Astrocyte of the spinal cord (primary cell): ENCODE measurements around the gene RIPK1.
"Not testable (repeated sequence)": the region's sequence is repeated elsewhere in the genome, so short reads cannot be mapped to it uniquely, and the experiment has no call there.

Experiments used
- DNase-seq: peaks from one replicate; pipeline ENCODE4 v3.0.0; 2011; ENCODE audit warnings: low read depth, low spot score
- H3K4me3 ChIP-seq: 2 replicates; pipeline ENCODE4 v1.5.1; 2011; ENCODE audit warnings: low read depth, mild to moderate bottlenecking, low read length, moderate library complexity
- CTCF ChIP-seq: IDR thresholded peaks from 2 replicates; pipeline ENCODE4 v1.5.1; 2012; ENCODE audit warnings: low read depth, mild to moderate bottlenecking, low read length, inconsistent platforms
- in situ Hi-C: cut with HindIII; loops from 2 replicates; pipeline ENCODE4 v1.10.0; 2017; ENCODE audit warnings: low sequenced_read_pairs

Gene RIPK1

GRCh38 chr6:3151691-3152090 lies 83.4 kb downstream of the RIPK1 start:
- DNase-seq, result no peak
- TF ChIP-seq CTCF, result no peak
- no peak overlapping the region for H3K4me3 ChIP-seq
- in situ Hi-C loops, result no loop called here

GRCh38 chr6:3152689-3153088 lies 84.4 kb downstream of the RIPK1 start:
- no peak overlapping the region for H3K4me3 ChIP-seq
- in situ Hi-C loops, result no loop called here
- TF ChIP-seq CTCF, result no peak
- DNase-seq, result no peak

- DNase-seq, H3K4me3 ChIP-seq, in situ Hi-C loops: not testable (repeated sequence)
Measured at GRCh38 chr6:3155416-3155815, 87.1 kb downstream of the RIPK1 start.

DNA sequence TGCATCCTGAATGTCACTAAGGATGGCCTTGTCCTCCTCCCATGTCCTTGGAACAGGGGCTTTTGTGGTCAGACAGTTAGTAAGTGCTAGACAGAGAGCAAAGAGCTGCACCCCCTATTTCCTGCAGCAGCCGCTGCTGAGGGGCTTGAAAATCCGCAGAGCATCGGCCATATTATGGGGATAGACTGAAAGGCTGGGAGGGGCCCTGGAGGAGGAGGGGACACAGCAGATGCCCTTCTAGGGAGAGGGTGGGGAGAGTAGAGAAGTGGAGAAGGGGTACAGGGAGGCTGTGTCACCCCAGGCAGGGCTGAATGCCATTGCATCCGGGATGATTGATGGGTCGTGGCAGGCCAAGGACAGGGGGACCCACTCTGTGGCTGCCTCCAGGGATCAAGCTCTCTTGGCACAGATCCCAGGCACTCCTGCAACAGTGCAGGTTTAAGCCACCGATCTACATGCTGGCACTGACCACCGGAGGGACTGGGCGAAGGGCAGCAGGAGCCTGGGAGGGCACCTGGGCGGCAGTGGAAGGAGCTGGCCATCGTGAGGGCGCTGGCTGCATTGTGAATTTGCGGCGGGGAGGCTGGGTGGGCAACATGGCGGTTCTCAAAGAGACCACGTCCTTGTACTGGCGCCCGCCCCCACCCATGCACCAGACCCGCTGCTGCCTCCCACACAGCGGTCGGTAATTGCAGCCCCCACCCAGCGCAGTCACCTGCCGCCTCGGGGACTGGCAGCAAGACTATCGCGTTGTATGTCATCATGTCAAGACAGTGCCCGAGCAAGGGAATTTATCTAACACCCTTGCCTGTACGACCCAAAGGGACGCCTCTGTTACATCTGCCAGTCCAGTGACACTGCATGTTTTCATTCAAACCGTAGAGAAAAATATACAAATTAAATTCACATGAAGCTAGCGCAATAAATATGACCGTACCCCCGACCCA lies 88.2 kb downstream of the RIPK1 start:
- in situ Hi-C loops, result not testable (repeated sequence)
- peak overlapping the region; percentile 96 for H3K4me3 ChIP-seq
- peak; percentile 22 for DNase-seq

DNA sequence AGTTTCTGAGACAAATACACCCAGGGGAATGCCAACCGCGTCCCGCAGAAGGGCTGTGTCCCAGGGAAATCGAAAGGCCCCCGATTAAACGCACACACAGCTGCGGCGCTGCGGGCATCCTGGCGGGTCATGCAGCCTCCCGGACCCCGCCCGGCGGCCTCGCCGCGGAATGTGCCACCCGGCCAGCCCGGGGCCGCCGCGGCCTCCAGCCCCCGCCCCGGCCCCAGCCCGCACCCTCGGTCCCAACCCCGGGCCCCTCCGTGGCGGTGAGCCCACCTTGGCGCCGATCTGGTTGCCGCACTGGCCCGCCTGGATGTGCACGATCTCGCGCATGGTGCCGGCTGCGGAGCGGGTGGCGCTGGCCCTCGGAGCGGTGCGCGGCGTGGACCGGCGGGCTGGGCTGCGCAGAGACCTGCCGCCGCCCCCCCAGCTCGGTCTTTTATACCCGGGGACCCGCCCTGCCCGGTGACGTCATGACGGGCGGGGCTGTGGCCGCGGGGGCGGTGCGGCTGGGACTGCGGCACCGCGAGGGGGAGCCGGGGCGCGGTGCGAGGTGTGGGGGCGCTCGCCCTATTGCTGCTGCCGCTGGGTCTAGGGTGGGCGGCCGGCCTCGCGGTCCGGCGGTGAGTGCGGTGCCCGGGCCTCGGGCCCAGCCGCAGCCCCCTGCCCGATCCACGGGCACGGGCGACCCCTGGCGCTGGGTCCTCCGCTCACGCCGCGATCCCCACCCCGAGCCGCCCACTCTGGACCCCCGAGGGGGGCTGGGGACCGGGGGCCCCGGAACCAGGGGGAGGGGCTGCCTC lies 89.0 kb downstream of the RIPK1 start, which contains the start of gene TUBB2A:
Gene TUBB2A, minus strand, starts transcription at position 414 of the 803 bp plus-strand sequence. Its CDS starts 81 bp downstream, at position 333.
- in situ Hi-C loops, result no loop called here
- TF ChIP-seq CTCF, result peak; percentile 43
- DNase-seq, result peak; percentile 80
- peak within 1 kb of the TSS; percentile 96 for H3K4me3 ChIP-seq

DNA sequence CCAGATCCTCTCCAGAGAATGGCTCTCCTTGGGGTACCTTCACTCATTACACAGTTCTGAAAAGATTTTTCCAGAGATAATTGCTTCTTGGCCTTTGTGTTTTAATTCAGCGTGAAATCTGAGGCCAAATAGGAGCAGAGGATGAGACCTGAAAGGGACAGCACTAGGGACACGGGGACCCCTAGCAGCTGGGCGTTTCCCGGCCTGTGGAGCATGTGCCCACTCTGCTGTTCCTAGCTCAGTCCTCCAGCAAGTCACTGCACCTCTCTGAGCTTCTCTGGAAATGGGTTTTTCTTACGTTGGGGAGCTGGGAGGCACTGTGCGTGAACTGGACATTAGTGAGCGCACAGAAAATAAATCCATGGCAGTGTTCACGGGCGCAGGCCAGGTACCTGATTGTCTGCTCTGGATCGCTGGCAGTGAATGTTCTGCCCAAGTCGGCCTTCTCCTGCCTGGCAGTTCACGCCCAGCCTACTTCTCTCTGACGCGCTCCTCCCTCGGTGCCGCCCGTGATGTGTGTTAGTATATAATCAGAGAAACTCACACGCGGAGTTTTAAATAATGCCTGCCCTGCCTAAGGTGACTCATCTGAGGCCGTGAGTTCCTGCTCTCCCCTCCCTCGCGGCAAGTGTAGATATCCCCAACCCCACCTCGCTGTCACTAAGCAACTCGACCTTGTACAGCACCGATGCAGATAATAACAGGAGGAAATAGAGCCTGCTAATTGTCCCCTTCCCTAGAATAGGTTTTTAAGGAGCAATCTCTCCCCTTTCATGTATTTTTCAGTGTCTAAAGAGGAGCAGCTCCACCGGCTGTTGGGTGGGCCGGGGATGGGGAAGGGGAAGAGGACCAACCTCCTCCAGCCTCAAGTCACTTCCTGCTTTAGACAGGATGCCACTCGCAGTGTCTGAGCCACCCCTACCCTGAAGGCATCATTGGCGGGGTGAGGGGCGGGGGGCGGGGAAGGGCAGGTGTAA lies 91.8 kb downstream of the RIPK1 start:
- TF ChIP-seq CTCF, result no peak
- peak; percentile 51 for DNase-seq
- in situ Hi-C loops, result no loop called here
- H3K4me3 ChIP-seq, result no peak overlapping the region

DNA sequence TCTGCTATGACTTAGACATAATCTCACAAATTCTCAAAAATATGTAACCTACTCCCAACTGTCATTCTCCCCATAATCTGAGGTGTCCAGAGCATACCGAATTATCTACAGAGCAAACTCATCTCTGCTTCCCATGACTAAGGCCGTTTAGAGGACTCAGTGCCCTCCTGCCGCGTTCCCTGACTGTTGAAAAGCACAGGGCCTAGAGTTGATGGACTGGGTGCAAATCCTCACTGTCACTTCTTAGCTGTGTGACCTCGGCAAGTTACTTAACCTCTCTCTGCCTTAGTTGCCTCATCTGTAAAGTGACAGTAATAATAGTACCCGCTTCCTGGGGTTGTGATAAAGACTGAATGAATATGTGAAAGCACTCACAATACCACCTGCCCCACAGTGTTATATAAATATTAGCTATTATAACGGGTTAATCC lies 93.8 kb downstream of the RIPK1 start:
- peak; percentile 46 for DNase-seq
- TF ChIP-seq CTCF, result no peak
- in situ Hi-C loops, result no loop called here
- peak overlapping the region; percentile 61 for H3K4me3 ChIP-seq
